ENCODE data around the gene HES4.

The HES4 gene

DNA sequence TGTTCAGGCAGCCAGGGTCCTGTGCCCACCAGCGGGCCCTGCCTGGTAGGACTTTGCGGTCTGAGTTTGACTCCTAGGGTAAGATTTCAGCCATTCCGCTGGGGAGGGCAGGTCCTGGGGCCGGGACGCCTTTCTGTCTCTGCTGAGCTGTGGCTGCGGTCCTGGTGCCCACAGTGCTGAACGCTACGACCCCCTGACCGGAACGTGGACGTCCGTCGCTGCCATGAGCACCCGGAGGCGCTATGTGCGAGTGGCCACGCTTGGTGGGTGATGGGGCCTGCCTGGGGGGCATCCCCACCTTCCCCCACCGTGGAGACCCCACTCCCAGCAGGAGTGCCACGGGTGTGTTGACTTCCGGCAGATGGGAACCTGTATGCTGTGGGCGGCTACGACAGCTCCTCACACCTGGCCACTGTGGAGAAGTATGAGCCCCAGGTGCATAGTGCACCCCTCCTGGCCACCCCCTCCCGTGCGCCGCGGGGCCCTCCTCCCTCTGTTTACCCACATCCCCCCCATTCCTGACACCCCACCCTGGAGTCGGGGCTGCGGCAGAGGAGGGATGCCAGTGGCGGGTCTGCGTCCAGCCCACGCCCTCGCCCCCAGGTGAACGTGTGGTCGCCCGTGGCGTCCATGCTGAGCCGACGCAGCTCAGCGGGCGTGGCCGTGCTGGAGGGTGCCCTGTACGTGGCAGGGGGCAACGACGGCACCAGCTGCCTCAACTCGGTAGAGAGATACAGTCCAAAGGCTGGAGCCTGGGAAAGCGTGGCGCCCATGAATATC lies 36.0 kb downstream of the HES4 start:
- peaks cover 21% of the 10 kb centered on the region for H3K4me1 Mint-ChIP-seq
- H3K27ac Mint-ChIP-seq: no peak overlapping the region
- DNase-seq: no peak
- no peak overlapping the region for H3K4me3 Mint-ChIP-seq
- CTCF ChIA-PET: no interaction called here
- no peaks in the 10 kb centered on the region for H3K9me3 Mint-ChIP-seq
- no peaks in the 10 kb centered on the region for H3K36me3 Mint-ChIP-seq
- peaks cover 24% of the 10 kb centered on the region for H3K27me3 Mint-ChIP-seq

GRCh38 chr1:963301-963651 lies 36.6 kb downstream of the HES4 start:
- no peaks in the 10 kb centered on the region for H3K9me3 Mint-ChIP-seq
- CTCF ChIA-PET: no interaction called here

DNA sequence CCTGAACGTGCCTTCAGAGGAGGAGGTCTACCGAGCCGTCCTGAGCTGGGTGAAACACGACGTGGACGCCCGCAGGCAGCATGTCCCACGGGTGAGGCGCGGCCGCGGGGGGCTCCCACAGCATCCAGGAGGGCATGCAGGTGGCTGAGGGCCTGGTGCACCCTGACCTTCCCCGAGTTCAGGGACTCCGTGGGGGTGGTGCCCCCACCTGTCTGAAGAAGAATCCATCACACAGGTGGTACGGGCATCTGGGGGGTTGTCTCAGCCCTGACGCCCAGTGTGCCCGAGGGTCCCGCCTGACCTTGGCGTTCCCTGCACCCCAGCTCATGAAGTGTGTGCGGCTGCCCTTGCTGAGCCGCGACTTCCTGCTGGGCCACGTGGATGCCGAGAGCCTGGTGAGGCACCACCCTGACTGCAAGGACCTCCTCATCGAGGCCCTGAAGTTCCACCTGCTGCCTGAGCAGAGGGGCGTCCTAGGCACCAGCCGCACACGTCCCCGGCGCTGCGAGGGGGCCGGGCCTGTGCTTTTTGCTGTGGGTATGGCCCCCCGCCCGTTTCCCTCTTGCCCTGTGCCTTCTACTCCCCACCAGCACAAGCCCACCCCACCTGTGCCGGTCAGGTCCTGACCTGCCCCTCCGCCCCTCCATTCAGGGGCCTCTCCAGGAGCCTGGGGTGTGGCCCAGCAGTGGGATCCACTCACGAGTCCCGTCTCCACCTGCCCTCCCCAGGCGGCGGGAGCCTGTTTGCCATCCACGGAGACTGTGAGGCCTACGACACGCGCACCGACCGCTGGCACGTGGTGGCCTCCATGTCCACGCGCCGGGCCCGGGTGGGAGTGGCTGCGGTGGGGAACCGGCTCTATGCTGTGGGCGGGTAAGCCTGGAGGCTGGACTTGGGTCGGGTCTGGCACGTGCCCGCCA lies 37.3 kb downstream of the HES4 start:
- Mint-ChIP-seq H3K27ac (no peak overlapping the region), H3K9me3 (no peaks in the 10 kb centered on the region), H3K36me3 (peaks cover 2% of the 10 kb centered on the region), H3K4me1 (peaks cover 29% of the 10 kb centered on the region), H3K27me3 (peaks cover 14% of the 10 kb centered on the region), H3K4me3 (peak overlapping the region; percentile 65)
- no peak for DNase-seq
- CTCF ChIA-PET: no interaction called here

More at GRCh38 chr1:963301-963651, 36.6 kb downstream of the HES4 start:
- Mint-ChIP-seq H3K36me3 (peaks cover 2% of the 10 kb centered on the region), H3K4me1 (peaks cover 25% of the 10 kb centered on the region), H3K27me3 (peaks cover 18% of the 10 kb centered on the region), H3K4me3 (no peak overlapping the region), H3K27ac (no peak overlapping the region)
- DNase-seq: no peak

- DNase-seq: no peak
- H3K4me1 Mint-ChIP-seq: peaks cover 31% of the 10 kb centered on the region
- CTCF ChIA-PET: no interaction called here
- H3K9me3 Mint-ChIP-seq: no peaks in the 10 kb centered on the region
- peaks cover 4% of the 10 kb centered on the region for H3K36me3 Mint-ChIP-seq
- H3K27me3 Mint-ChIP-seq: peaks cover 6% of the 10 kb centered on the region
- H3K4me3 Mint-ChIP-seq: peak overlapping the region; percentile 65
- no peak overlapping the region for H3K27ac Mint-ChIP-seq
Measured at GRCh38 chr1:961132-961669, 38.7 kb downstream of the HES4 start.

DNA sequence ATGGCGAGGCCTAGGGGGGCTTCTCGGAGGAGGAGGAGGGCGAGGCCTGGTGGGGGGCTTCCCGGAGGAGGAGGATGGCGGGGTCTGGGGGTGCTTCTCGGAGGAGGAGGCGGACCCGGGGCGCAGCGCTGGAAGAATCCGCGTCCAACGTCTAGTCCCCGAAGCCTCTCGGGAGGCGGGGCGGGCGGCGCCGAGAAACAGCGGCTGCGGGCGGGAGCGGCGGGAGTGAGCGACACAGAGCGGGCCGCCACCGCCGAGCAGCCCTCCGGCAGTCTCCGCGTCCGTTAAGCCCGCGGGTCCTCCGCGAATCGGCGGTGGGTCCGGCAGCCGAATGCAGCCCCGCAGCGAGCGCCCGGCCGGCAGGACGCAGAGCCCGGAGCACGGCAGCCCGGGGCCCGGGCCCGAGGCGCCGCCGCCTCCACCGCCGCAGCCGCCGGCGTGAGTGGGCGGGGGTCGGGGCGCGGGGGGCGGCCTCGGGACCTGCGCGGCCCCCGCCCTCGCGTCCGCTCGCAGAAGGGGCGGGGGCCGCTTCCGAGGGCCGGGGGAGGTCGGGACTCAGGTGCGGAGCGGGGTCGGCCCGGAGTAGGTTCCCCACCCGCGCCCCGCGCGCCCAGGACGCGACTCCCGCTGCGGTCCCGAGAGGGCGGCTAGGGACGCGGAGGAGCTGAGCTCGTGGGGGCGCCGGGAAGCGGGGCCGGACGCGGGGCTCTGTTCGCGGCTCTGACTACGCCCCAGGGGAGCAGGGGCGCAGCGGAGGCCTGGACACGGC lies 39.4 kb downstream of the HES4 start, which contains the start of gene KLHL17:
KLHL17 (plus strand) TSS at position 222 of the 769 bp plus-strand sequence; CDS start at position 332, 110 bp downstream.
- no peak within 1 kb of the TSS for H3K27ac Mint-ChIP-seq
- CTCF ChIA-PET: no interaction called here
- H3K9me3 Mint-ChIP-seq: no peaks in the 10 kb centered on the region
- H3K4me3 Mint-ChIP-seq: peak within 1 kb of the TSS; percentile 88
- peak; percentile 86 for DNase-seq
- H3K4me1 Mint-ChIP-seq: peaks cover 29% of the 10 kb centered on the region
- H3K27me3 Mint-ChIP-seq: peaks cover 6% of the 10 kb centered on the region
- peaks cover 6% of the 10 kb centered on the region for H3K36me3 Mint-ChIP-seq

- no peak for DNase-seq
- peaks cover 26% of the 10 kb centered on the region for H3K4me1 Mint-ChIP-seq
- H3K9me3 Mint-ChIP-seq: no peaks in the 10 kb centered on the region
- CTCF ChIA-PET: no interaction called here
- peak overlapping the region; percentile 88 for H3K4me3 Mint-ChIP-seq
- peaks cover 6% of the 10 kb centered on the region for H3K27me3 Mint-ChIP-seq
- H3K27ac Mint-ChIP-seq: no peak overlapping the region
- H3K36me3 Mint-ChIP-seq: peaks cover 12% of the 10 kb centered on the region
Measured at GRCh38 chr1:959731-960362, 40.0 kb downstream of the HES4 start.

- CTCF ChIA-PET: no interaction called here
- peak; percentile 96 for DNase-seq
- Mint-ChIP-seq H3K27ac (peak within 1 kb of the TSS; percentile 64), H3K27me3 (peaks cover 6% of the 10 kb centered on the region), H3K9me3 (no peaks in the 10 kb centered on the region), H3K36me3 (peaks cover 17% of the 10 kb centered on the region), H3K4me3 (peak within 1 kb of the TSS; percentile 88), H3K4me1 (peaks cover 26% of the 10 kb centered on the region)
Measured at GRCh38 chr1:958823-959730, 40.8 kb downstream of the HES4 start, which contains the start of gene NOC2L. Gene NOC2L (minus strand): TSS chr1:959256. CDS start chr1:959240, 16 bp downstream.

GRCh38 chr1:956636-957035 lies 43.3 kb downstream of the HES4 start:
- Mint-ChIP-seq H3K4me1 (peaks cover 23% of the 10 kb centered on the region), H3K9me3 (no peaks in the 10 kb centered on the region), H3K36me3 (peaks cover 25% of the 10 kb centered on the region), H3K27me3 (peaks cover 6% of the 10 kb centered on the region), H3K4me3 (no peak overlapping the region), H3K27ac (no peak overlapping the region)
- DNase-seq: no peak
- CTCF ChIA-PET: no interaction called here

GRCh38 chr1:955474-955873 lies 44.4 kb downstream of the HES4 start:
- CTCF ChIA-PET: no interaction called here
- Mint-ChIP-seq H3K27me3 (peaks cover 6% of the 10 kb centered on the region), H3K9me3 (no peaks in the 10 kb centered on the region), H3K4me3 (no peak overlapping the region), H3K36me3 (peaks cover 31% of the 10 kb centered on the region), H3K27ac (no peak overlapping the region), H3K4me1 (peaks cover 23% of the 10 kb centered on the region)
- no peak for DNase-seq

GRCh38 chr1:954927-955326 lies 45.0 kb downstream of the HES4 start:
- CTCF ChIA-PET: no interaction called here
- Mint-ChIP-seq H3K9me3 (no peaks in the 10 kb centered on the region), H3K27me3 (peaks cover under 1% of the 10 kb centered on the region), H3K36me3 (peaks cover 36% of the 10 kb centered on the region), H3K27ac (no peak overlapping the region), H3K4me3 (no peak overlapping the region), H3K4me1 (peaks cover 18% of the 10 kb centered on the region)
- DNase-seq: no peak

- Mint-ChIP-seq H3K27me3 (no peaks in the 10 kb centered on the region), H3K4me1 (peaks cover 18% of the 10 kb centered on the region), H3K27ac (no peak overlapping the region), H3K9me3 (no peaks in the 10 kb centered on the region), H3K4me3 (no peak overlapping the region), H3K36me3 (peaks cover 46% of the 10 kb centered on the region)
- no peak for DNase-seq
- CTCF ChIA-PET: no interaction called here
Measured at GRCh38 chr1:953524-954320, 46.2 kb downstream of the HES4 start.

- no peak overlapping the region for H3K27ac Mint-ChIP-seq
- H3K4me3 Mint-ChIP-seq: no peak overlapping the region
- H3K4me1 Mint-ChIP-seq: peaks cover 8% of the 10 kb centered on the region
- no peaks in the 10 kb centered on the region for H3K27me3 Mint-ChIP-seq
- CTCF ChIA-PET: no interaction called here
- peaks cover 44% of the 10 kb centered on the region for H3K36me3 Mint-ChIP-seq
- H3K9me3 Mint-ChIP-seq: no peaks in the 10 kb centered on the region
- no peak for DNase-seq
Measured at GRCh38 chr1:952603-953002, 47.3 kb downstream of the HES4 start.
